Measurements from ENCODE around the gene NAV3.

Gene NAV3

GRCh38 chr12:78164154-78164553, 333.5 kb downstream of the NAV3 start:
- H3K79me2 ChIP-seq (ENCODE audit: control insufficient read depth, low read length) = no peaks in the 10 kb centered on the region
- no peaks in the 10 kb centered on the region for H3K36me3 ChIP-seq (ENCODE audit: control insufficient read depth, low read length)
- H3K4me1 ChIP-seq (ENCODE audit: control insufficient read depth, low read length) = no peaks in the 10 kb centered on the region
- H3K4me2 ChIP-seq (ENCODE audit: low read length) = no peak overlapping the region
- no peaks in the 10 kb centered on the region for H3K9me3 ChIP-seq (ENCODE audit: control insufficient read depth, insufficient read depth, low read length)
- no peaks in the 10 kb centered on the region for H3F3A ChIP-seq (ENCODE audit: control insufficient read depth, insufficient read depth)
- no peaks in the 10 kb centered on the region for H3K9me2 ChIP-seq (replicated peaks; ENCODE audit: control insufficient read depth, low read length)
- H3K27ac ChIP-seq (ENCODE audit: low read depth, low read length) = no peak overlapping the region
- TF ChIP-seq, protein P1, sequence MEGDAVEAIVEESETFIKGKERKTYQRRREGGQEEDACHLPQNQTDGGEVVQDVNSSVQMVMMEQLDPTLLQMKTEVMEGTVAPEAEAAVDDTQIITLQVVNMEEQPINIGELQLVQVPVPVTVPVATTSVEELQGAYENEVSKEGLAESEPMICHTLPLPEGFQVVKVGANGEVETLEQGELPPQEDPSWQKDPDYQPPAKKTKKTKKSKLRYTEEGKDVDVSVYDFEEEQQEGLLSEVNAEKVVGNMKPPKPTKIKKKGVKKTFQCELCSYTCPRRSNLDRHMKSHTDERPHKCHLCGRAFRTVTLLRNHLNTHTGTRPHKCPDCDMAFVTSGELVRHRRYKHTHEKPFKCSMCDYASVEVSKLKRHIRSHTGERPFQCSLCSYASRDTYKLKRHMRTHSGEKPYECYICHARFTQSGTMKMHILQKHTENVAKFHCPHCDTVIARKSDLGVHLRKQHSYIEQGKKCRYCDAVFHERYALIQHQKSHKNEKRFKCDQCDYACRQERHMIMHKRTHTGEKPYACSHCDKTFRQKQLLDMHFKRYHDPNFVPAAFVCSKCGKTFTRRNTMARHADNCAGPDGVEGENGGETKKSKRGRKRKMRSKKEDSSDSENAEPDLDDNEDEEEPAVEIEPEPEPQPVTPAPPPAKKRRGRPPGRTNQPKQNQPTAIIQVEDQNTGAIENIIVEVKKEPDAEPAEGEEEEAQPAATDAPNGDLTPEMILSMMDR (IDR thresholded peaks at IDR 0.05; ENCODE audit: low read depth, low read length, poor library complexity, severe bottlenecking) = no peak
- no peak for TF ChIP-seq EZH2phosphoT487 (IDR thresholded peaks at IDR 0.05; ENCODE audit: borderline replicate concordance, low read length)
- no peaks in the 10 kb centered on the region for H3K27me3 ChIP-seq (ENCODE audit: control insufficient read depth, low read length)
- H4K20me1 ChIP-seq (ENCODE audit: control insufficient read depth, insufficient read depth, low read depth, low read length) = no peaks in the 10 kb centered on the region
- no peak overlapping the region for H3K4me3 ChIP-seq (ENCODE audit: low read length)

DNA sequence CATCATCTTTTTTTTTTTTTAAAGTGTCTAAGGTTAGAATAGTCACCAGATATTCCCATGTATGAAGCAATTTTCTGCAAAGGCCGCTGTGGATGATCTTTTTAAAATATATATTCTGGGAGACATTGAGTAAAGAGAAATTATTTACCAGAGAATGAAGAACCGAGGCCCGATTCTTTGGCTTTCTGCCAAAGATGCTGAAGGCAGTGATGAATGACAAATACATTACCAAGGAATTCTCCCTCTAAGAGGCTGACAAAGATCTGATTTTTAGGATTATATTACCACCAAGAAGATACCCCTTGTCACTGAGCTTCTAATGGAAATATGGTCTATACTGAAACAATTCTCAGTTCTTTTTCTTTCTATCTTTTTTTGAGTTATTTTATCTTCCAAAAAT, 336.8 kb downstream of the NAV3 start:
- H3K36me3 ChIP-seq (ENCODE audit: control insufficient read depth, low read length) = no peaks in the 10 kb centered on the region
- no peak for TF ChIP-seq EZH2phosphoT487 (IDR thresholded peaks at IDR 0.05; ENCODE audit: borderline replicate concordance, low read length)
- TF ChIP-seq, protein P1 (IDR thresholded peaks at IDR 0.05; ENCODE audit: low read depth, low read length, poor library complexity, severe bottlenecking) = no peak

DNA sequence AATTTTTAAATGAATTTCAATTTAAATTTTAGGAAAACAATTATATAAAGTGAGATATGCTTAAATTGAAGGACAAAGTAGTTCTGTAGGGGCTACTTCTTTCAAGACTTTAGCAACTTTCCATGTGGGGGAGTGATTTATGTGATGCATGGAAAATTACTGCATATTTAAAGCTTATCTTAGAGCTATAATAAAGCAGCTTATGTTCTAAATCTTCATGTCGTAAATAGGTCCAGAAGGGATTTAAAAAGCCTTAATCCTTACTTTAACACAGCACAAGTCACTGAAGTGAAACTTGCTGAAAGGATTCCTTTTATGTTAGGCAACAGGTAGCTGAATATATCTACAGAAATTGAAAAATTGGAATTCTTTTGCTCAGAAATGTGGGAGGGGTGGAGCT, 340.4 kb downstream of the NAV3 start:
- H3K27me3 ChIP-seq (ENCODE audit: control insufficient read depth, low read length) = no peaks in the 10 kb centered on the region
- H3K4me1 ChIP-seq (ENCODE audit: control insufficient read depth, low read length) = no peaks in the 10 kb centered on the region
- H3K4me3 ChIP-seq (ENCODE audit: low read length) = no peak overlapping the region
- no peaks in the 10 kb centered on the region; the same call in 1 of the 2 replicates for H3K9me2 ChIP-seq (replicated peaks; ENCODE audit: control insufficient read depth, low read length)
- no peaks in the 10 kb centered on the region for H3K79me2 ChIP-seq (ENCODE audit: control insufficient read depth, low read length)
- no peaks in the 10 kb centered on the region for H3F3A ChIP-seq (ENCODE audit: control insufficient read depth, insufficient read depth)
- H3K27ac ChIP-seq (ENCODE audit: low read depth, low read length) = no peak overlapping the region
- no peak for TF ChIP-seq EZH2phosphoT487 (IDR thresholded peaks at IDR 0.05; ENCODE audit: borderline replicate concordance, low read length)
- TF ChIP-seq, protein P1 (IDR thresholded peaks at IDR 0.05; ENCODE audit: low read depth, low read length, poor library complexity, severe bottlenecking) = no peak
- H4K20me1 ChIP-seq (ENCODE audit: control insufficient read depth, insufficient read depth, low read depth, low read length) = no peaks in the 10 kb centered on the region
- H3K9me3 ChIP-seq (ENCODE audit: control insufficient read depth, insufficient read depth, low read length) = no peaks in the 10 kb centered on the region
- no peak overlapping the region for H3K4me2 ChIP-seq (ENCODE audit: low read length)
- no peaks in the 10 kb centered on the region for H3K36me3 ChIP-seq (ENCODE audit: control insufficient read depth, low read length)

More for the DNA sequence above, 336.8 kb downstream of the NAV3 start:
- H3F3A ChIP-seq (ENCODE audit: control insufficient read depth, insufficient read depth) = no peaks in the 10 kb centered on the region
- H4K20me1 ChIP-seq (ENCODE audit: control insufficient read depth, insufficient read depth, low read depth, low read length) = no peaks in the 10 kb centered on the region
- H3K27ac ChIP-seq (ENCODE audit: low read depth, low read length) = no peak overlapping the region
- H3K4me3 ChIP-seq (ENCODE audit: low read length) = no peak overlapping the region
- no peak overlapping the region for H3K4me2 ChIP-seq (ENCODE audit: low read length)
- H3K27me3 ChIP-seq (ENCODE audit: control insufficient read depth, low read length) = no peaks in the 10 kb centered on the region
- no peaks in the 10 kb centered on the region for H3K4me1 ChIP-seq (ENCODE audit: control insufficient read depth, low read length)
- no peaks in the 10 kb centered on the region for H3K9me3 ChIP-seq (ENCODE audit: control insufficient read depth, insufficient read depth, low read length)
- no peaks in the 10 kb centered on the region; the same call in 1 of the 2 replicates for H3K9me2 ChIP-seq (replicated peaks; ENCODE audit: control insufficient read depth, low read length)
- H3K79me2 ChIP-seq (ENCODE audit: control insufficient read depth, low read length) = no peaks in the 10 kb centered on the region
